HepG2 (cell line): ENCODE data around the gene ABCB6. TPM values are rescaled to one million over a fixed set of nuclear protein-coding genes. Genes with fewer than 3 reads are reported as not detected.

Experiments used
- ATAC-seq: fragments of 200-7000 bp; cut with Tn5 transposase; 3 replicates; pipeline ENCODE4 v1.9.1; 2020; ENCODE audit warnings: mild to moderate bottlenecking, moderate library complexity
- BruUV-seq: library from RNA; stranded (reverse); fragments of 400-500 nt; replicated peaks from 2 replicates; lab custom pipeline; 2021; lab: Mats Ljungman, UMichigan
- CTCF ChIA-PET: fragments of 300-600 bp; formaldehyde crosslinking; extraction: SDS; loops from one replicate; lab custom pipeline; 2021; ENCODE audit warnings: low total read pairs, inconsistent platforms, low intra/inter-chr PET ratio; lab: Yijun Ruan, JAX
- POLR2A ChIA-PET: fragments of 350-600 bp; sonication (Branson Sonifier 250); formaldehyde crosslinking; loops from one replicate; lab custom pipeline; 2020; ENCODE audit warnings: antibody characterized with exemption, inconsistent platforms; lab: Yijun Ruan, JAX
- DNase-seq: peaks from one replicate; pipeline ENCODE4 v3.0.0-alpha.2; 2015; ENCODE audit warnings: low spot score
- FAIRE-seq: peaks from 3 replicates; lab custom pipeline; 2011; peaks lifted over from hg19 to GRCh38; lab: Jason Lieb, UNC
- H2AFZ ChIP-seq: one replicate; pipeline ENCODE4 v1.6.1; 2011; ENCODE audit warnings: low read length, inconsistent platforms
- H3K27ac ChIP-seq: fragments of 300-600 bp; 3 replicates; pipeline ENCODE4 v1.8.0; 2011; ENCODE audit warnings: mixed run types, mild to moderate bottlenecking, mixed read lengths, low read length, inconsistent platforms; ENCODE audit not compliant: insufficient read depth; ENCODE audit errors: extremely low read length
- H3K27me3 ChIP-seq, 2 experiments: fragments of 200-600 bp in 1 of 2; 2 replicates in 1 of 2; 3 replicates in 1 of 2; pipeline versions ENCODE4 v1.6.0 to v1.8.0; 2011; ENCODE audit warnings: low read length in 2 of 2, mild to moderate bottlenecking in 2 of 2, moderate library complexity in 2 of 2, inconsistent platforms in 1 of 2; ENCODE audit not compliant: insufficient read depth in 2 of 2, control insufficient read depth in 1 of 2
- H3K36me3 ChIP-seq, 2 experiments: fragments of 200-600 bp in 1 of 2; replicated peaks in 1 of 2; 2 replicates in 1 of 2; 3 replicates in 1 of 2; pipeline versions ENCODE4 v1.5.1 to v1.8.0; 2011; ENCODE audit warnings: low read length in 2 of 2, inconsistent platforms in 1 of 2; ENCODE audit not compliant: insufficient read depth in 2 of 2, control insufficient read depth in 1 of 2
- H3K4me1 ChIP-seq: 2 replicates; pipeline ENCODE4 v1.5.1; 2012; ENCODE audit warnings: low read length, inconsistent platforms; ENCODE audit not compliant: insufficient read depth
- H3K4me2 ChIP-seq: 2 replicates; pipeline ENCODE4 v1.6.0; 2011; ENCODE audit warnings: low read depth, low read length, inconsistent platforms
- H3K4me3 ChIP-seq, 3 experiments: fragments of 200-600 bp in 1 of 3; sonication (generic), shearing (Covaris generic) in 1 of 3; replicated peaks in 1 of 3; 2 replicates each; pipeline ENCODE4 v1.5.1; 2011 to 2016; ENCODE audit warnings: low read length in 3 of 3, inconsistent platforms in 2 of 3, low read depth in 2 of 3, mild to moderate bottlenecking in 2 of 3, control low read depth in 1 of 3, mixed read lengths in 1 of 3; ENCODE audit not compliant: insufficient read depth in 1 of 3
- H3K79me2 ChIP-seq: one replicate; pipeline ENCODE4 v1.6.1; 2011; ENCODE audit warnings: low read length, inconsistent platforms; ENCODE audit not compliant: insufficient read depth
- H3K9ac ChIP-seq: 2 replicates; pipeline ENCODE4 v1.6.0; 2011; ENCODE audit warnings: mild to moderate bottlenecking, low read depth, low read length, inconsistent platforms; ENCODE audit not compliant: insufficient read depth
- H3K9me3 ChIP-seq: 2 replicates; pipeline ENCODE4 v1.5.1; 2012; ENCODE audit warnings: mild to moderate bottlenecking, low read length
- H4K20me1 ChIP-seq: 2 replicates; pipeline ENCODE4 v1.6.0; 2011; ENCODE audit warnings: inconsistent platforms, mild to moderate bottlenecking, low read length, moderate library complexity; ENCODE audit not compliant: insufficient read depth
- HNF4G ChIP-seq, 2 experiments: sonication (generic) in 1 of 2; formaldehyde crosslinking in 1 of 2; IDR thresholded peaks; 2 replicates each; pipeline versions ENCODE4 v1.4.0 to v1.6.1; 2011 to 2020; ENCODE audit warnings: borderline replicate concordance in 2 of 2, low read depth in 2 of 2, mild to moderate bottlenecking in 2 of 2, low read length in 1 of 2, missing genetic modification reagents in 1 of 2, moderate library complexity in 1 of 2
- KDM2A ChIP-seq: sonication (generic); formaldehyde crosslinking; IDR thresholded peaks from 2 replicates; pipeline ENCODE4 v1.4.0; 2020; ENCODE audit warnings: low read depth, missing genetic modification reagents, borderline replicate concordance
- MIER3 ChIP-seq: IDR thresholded peaks from 2 replicates; pipeline ENCODE4 v1.6.1; 2016; ENCODE audit warnings: missing compliant biosample characterization, borderline replicate concordance
- MXI1 ChIP-seq: IDR thresholded peaks from 3 replicates; pipeline ENCODE4 v1.6.1; 2012; ENCODE audit warnings: low read depth, low read length, inconsistent platforms, borderline replicate concordance
- NR2C2 ChIP-seq: sonication (generic); formaldehyde crosslinking; IDR thresholded peaks from 2 replicates; pipeline ENCODE4 v1.4.0; 2020; ENCODE audit warnings: missing genetic modification reagents, mild to moderate bottlenecking, moderate library complexity, borderline replicate concordance
- TBX2 ChIP-seq: sonication (generic); formaldehyde crosslinking; IDR thresholded peaks from 2 replicates; pipeline ENCODE4 v1.5.0; 2020; ENCODE audit warnings: missing genetic modification reagents, mild to moderate bottlenecking, borderline replicate concordance
- TEAD3 ChIP-seq: optimal IDR thresholded peaks from 2 replicates; pipeline ENCODE3; 2016; ENCODE audit warnings: borderline replicate concordance
- ZBTB3 ChIP-seq: sonication (generic); formaldehyde crosslinking; IDR thresholded peaks from 2 replicates; pipeline ENCODE4 v1.4.0; 2020; ENCODE audit warnings: low read depth, mild to moderate bottlenecking, moderate library complexity, missing genetic modification reagents, borderline replicate concordance
- ZNF883 ChIP-seq: sonication (generic); formaldehyde crosslinking; IDR thresholded peaks from 2 replicates; pipeline ENCODE4 v1.5.1; 2020; ENCODE audit warnings: mild to moderate bottlenecking, missing genetic modification reagents; ENCODE audit errors: not compliant biosample characterization
- whole genome bisulfite sequencing: methylation state at CpG from one replicate; pipeline ENCODE4 v1.1.6; 2017; ENCODE audit warnings: low lambda C conversion rate; 5-methylcytosine and 5-hydroxymethylcytosine counted together
- in situ Hi-C: cut with HindIII; loops from 2 replicates; pipeline ENCODE4 v1.10.0; 2017; ENCODE audit warnings: low pct_unique_long_range_greater_than_20kb; ENCODE audit not compliant: extremely low pct_ligation_motif_present
- intact Hi-C: fragments of 100-400 bp; cut with micrococcal nuclease; formaldehyde crosslinking; loops from one replicate; pipeline ENCODE4 v1.10.0; 2022; ENCODE audit not compliant: unreplicated experiment
- polyA plus RNA-seq, 8 experiments: library from polyadenylated mRNA; depleted of rRNA in 3 of 8; stranded (reverse) in 7 of 8; unstranded in 1 of 8; fragments of >200 nt; fragmentation: Illumina TruSeq in 4 of 8; extraction: Trizol in 4 of 8; gene quantifications; 2 replicates each; pipeline versions ENCODE4 v1.2.1 to v1.2.3, GENCODE V29; 2011 to 2016; ENCODE audit warnings: low read depth in 4 of 8, missing spikeins in 1 of 8, mixed read lengths in 1 of 8; ENCODE audit not compliant: insufficient read depth in 1 of 8
- total RNA-seq, 5 experiments: library from RNA; depleted of rRNA; stranded (reverse); fragments of >200 nt; fragmentation: Illumina TruSeq; extraction: Trizol; gene quantifications; 2 replicates each; pipeline ENCODE4 v1.2.3, GENCODE V29; 2016; ENCODE audit warnings: low read depth in 1 of 5
- TF ChIP-seq, protein P1 (sequence below): IDR thresholded peaks from 2 replicates; pipeline ENCODE4 v1.6.1; 2016; ENCODE audit warnings: control low read depth
- TF ChIP-seq, protein P2 (sequence below): sonication (generic); formaldehyde crosslinking; IDR thresholded peaks from 2 replicates; pipeline ENCODE4 v1.4.0; 2020; ENCODE audit warnings: missing genetic modification reagents
- TF ChIP-seq, protein P3 (sequence below): sonication (generic); formaldehyde crosslinking; IDR thresholded peaks from 2 replicates; pipeline ENCODE4 v1.5.1; 2020; ENCODE audit warnings: mild to moderate bottlenecking, missing genetic modification reagents, moderate library complexity

Gene ABCB6
- total and polyA plus RNA-seq, 2 of the 13 experiments (the other 11 are each of a cell fraction or from before 2014, with no cell fraction given): 91.1 to 137 TPM

DNA sequence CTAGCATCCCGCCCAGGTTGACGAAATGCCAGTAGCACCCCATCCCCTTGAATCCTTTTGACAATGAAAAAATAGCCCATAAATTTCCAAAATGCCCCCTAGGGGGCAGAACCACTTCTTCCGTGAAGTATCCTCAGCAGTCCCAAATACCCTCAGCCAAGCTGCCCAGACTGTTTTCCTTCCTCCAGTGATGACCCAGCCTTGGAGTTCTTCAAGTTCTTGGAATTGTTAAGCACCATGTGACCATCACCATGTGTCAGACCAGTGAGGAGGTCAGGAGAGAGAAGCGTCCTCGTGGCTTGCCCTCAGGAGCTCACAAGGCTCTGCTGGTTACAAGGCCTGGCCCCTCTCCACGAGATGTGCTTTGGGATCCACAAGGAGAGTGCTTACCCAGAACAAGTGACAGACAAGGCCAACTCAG, 47.5 kb downstream of the ABCB6 start (continued):
- no peak for TF ChIP-seq ZNF883 (CRISPR knock-in tag)
- TF ChIP-seq, protein P1, sequence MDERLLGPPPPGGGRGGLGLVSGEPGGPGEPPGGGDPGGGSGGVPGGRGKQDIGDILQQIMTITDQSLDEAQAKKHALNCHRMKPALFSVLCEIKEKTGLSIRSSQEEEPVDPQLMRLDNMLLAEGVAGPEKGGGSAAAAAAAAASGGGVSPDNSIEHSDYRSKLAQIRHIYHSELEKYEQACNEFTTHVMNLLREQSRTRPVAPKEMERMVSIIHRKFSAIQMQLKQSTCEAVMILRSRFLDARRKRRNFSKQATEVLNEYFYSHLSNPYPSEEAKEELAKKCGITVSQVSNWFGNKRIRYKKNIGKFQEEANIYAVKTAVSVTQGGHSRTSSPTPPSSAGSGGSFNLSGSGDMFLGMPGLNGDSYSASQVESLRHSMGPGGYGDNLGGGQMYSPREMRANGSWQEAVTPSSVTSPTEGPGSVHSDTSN (CRISPR knock-in tag): no peak
- TF ChIP-seq TEAD3: peak; percentile 23

DNA sequence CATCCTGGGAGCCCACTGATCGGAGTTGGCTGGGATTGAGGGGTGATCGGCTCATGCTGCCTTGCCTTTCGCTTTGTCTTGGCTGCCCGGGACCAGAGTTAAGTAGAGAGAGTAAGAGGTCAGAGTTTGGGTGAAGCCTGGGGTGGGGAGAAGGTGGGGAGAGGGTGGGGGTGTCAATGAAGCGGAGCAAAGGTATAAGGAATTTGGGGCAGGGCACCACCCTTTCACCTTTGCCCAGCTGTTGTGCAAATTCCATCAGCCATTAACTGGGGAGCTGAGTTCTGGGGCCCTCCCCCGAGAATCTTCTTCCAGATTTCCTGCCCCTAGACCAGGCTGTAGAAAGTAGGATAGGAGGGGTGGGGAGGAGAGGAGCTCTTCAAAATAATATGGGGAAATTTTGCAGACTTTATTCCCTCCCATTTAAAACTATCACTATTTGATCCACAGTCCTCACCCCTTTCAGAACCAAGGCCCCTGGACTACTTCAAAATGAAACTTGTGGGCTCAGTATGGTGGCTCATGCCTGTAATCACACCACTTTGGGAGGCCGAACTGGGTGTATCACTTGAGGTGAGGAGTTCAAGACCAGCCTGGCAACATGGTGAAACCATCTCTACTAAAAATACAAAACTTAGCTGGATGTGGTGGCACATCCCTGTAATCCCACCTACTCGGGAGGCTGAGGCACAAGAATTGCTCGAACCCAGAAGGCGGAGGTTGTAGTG, 48.7 kb downstream of the ABCB6 start, which contains the start of gene SLC23A3:
Gene SLC23A3 (minus strand): TSS at position 100 of the 725 bp plus-strand sequence. CDS start 45 bp downstream, at position 55.
- DNase-seq: no peak

More for the DNA sequence above, 48.7 kb downstream of the ABCB6 start, which contains the start of gene SLC23A3:
- Histone ChIP-seq H2AFZ (no peak within 1 kb of the TSS), H4K20me1 (no peaks in the 10 kb centered on the region), H3K4me2 (no peak within 1 kb of the TSS), H3K79me2 (no peaks in the 10 kb centered on the region), H3K27me3 (peaks cover 0 to 2% of the 10 kb centered on the region in 2 experiments; a peak in 1 of 5 replicates), H3K9ac (no peak within 1 kb of the TSS), H3K4me1 (peaks cover 24% of the 10 kb centered on the region), H3K9me3 (no peaks in the 10 kb centered on the region), H3K36me3 (peaks cover 7 to 23% of the 10 kb centered on the region in 2 experiments), H3K4me3 (peak within 1 kb of the TSS in 1 of 3 experiments; percentile 1; a peak in 1 of 6 replicates), H3K27ac (no peak within 1 kb of the TSS)
- whole genome bisulfite sequencing: 56% methylated on average over 10 of the region's 10 CpGs
- no peak for TF ChIP-seq MXI1
- TF ChIP-seq TBX2 (CRISPR knock-in tag): no peak
- no peak for TF ChIP-seq MIER3 (CRISPR knock-in tag)
- TF ChIP-seq, protein P2, sequence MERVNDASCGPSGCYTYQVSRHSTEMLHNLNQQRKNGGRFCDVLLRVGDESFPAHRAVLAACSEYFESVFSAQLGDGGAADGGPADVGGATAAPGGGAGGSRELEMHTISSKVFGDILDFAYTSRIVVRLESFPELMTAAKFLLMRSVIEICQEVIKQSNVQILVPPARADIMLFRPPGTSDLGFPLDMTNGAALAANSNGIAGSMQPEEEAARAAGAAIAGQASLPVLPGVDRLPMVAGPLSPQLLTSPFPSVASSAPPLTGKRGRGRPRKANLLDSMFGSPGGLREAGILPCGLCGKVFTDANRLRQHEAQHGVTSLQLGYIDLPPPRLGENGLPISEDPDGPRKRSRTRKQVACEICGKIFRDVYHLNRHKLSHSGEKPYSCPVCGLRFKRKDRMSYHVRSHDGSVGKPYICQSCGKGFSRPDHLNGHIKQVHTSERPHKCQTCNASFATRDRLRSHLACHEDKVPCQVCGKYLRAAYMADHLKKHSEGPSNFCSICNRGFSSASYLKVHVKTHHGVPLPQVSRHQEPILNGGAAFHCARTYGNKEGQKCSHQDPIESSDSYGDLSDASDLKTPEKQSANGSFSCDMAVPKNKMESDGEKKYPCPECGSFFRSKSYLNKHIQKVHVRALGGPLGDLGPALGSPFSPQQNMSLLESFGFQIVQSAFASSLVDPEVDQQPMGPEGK (CRISPR knock-in tag): peak; percentile 57
- no peak for TF ChIP-seq NR2C2 (CRISPR knock-in tag)
- TF ChIP-seq HNF4G (IDR thresholded peaks at IDR 0.05; ENCODE audit: borderline replicate concordance, low read depth, low read length): peak; percentile 49; the same call in 1 of the 2 replicates
- no peak for TF ChIP-seq HNF4G (CRISPR knock-in tag; IDR thresholded peaks at IDR 0.05; ENCODE audit: borderline replicate concordance, low read depth)
- no peak for TF ChIP-seq ZBTB3
- TF ChIP-seq, protein P3, sequence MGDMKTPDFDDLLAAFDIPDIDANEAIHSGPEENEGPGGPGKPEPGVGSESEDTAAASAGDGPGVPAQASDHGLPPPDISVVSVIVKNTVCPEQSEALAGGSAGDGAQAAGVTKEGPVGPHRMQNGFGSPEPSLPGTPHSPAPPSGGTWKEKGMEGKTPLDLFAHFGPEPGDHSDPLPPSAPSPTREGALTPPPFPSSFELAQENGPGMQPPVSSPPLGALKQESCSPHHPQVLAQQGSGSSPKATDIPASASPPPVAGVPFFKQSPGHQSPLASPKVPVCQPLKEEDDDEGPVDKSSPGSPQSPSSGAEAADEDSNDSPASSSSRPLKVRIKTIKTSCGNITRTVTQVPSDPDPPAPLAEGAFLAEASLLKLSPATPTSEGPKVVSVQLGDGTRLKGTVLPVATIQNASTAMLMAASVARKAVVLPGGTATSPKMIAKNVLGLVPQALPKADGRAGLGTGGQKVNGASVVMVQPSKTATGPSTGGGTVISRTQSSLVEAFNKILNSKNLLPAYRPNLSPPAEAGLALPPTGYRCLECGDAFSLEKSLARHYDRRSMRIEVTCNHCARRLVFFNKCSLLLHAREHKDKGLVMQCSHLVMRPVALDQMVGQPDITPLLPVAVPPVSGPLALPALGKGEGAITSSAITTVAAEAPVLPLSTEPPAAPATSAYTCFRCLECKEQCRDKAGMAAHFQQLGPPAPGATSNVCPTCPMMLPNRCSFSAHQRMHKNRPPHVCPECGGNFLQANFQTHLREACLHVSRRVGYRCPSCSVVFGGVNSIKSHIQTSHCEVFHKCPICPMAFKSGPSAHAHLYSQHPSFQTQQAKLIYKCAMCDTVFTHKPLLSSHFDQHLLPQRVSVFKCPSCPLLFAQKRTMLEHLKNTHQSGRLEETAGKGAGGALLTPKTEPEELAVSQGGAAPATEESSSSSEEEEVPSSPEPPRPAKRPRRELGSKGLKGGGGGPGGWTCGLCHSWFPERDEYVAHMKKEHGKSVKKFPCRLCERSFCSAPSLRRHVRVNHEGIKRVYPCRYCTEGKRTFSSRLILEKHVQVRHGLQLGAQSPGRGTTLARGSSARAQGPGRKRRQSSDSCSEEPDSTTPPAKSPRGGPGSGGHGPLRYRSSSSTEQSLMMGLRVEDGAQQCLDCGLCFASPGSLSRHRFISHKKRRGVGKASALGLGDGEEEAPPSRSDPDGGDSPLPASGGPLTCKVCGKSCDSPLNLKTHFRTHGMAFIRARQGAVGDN (CRISPR knock-in tag): peak; percentile 14; the same call in 1 of the 2 replicates
- TF ChIP-seq KDM2A (CRISPR knock-in tag): peak; percentile 28; the same call in 1 of the 2 replicates
- BruUV-seq: no TSS peak
- ATAC-seq (peak; percentile 16), FAIRE-seq (no peak)
- intact Hi-C loops (no loop called here), in situ Hi-C loops (loop anchor here (5.0 kb wide), 2 partner anchors 37 to 127 kb away; partner anchors contain the start of gene ZFAND2B)
- ChIA-PET POLR2A (interaction anchor here (1.6 to 10.4 kb wide), 3 partner anchors 38 to 218 kb away, joined by 6 to 227 read pairs (median 6); partner anchors contain the start of genes DNPEP, GLB1L, STK16 and ZFAND2B), CTCF (interaction anchor here (1.3 to 1.8 kb wide), 3 partner anchors 10 to 125 kb away, joined by 5 to 12 read pairs (median 8); partner anchors contain the start of gene NHEJ1)
